ENCODE measurements around the gene SYT2. TPM values are rescaled to one million over a fixed set of nuclear protein-coding genes. Genes with fewer than 3 reads are reported as not detected.

SYT2 gene
- total RNA-seq, 1 experiment from 2014 or later: not detected

GRCh38 chr1:202645097-202645476, 65.2 kb downstream of the SYT2 start:
- Histone ChIP-seq H3K27me3 (ENCODE audit: insufficient read depth, low read length) (peaks cover 25% of the 10 kb centered on the region; the same call in 1 of the 2 replicates), H3K4me3 (replicated peaks in 1 of 2; ENCODE audit: low read depth in 1 of 2, low read length in 2 of 2) (no peak overlapping the region), H3K36me3 (ENCODE audit: control insufficient read depth in 1 of 2, insufficient read depth in 2 of 2, low read length in 2 of 2) (no peaks in the 10 kb centered on the region), H3K4me1 (ENCODE audit: control insufficient read depth in 1 of 2, insufficient read depth in 2 of 2, low read length in 2 of 2) (no peaks in the 10 kb centered on the region), H3K9me2 (ENCODE audit: insufficient read depth) (no peaks in the 10 kb centered on the region), H3K27ac (ENCODE audit: low read depth, low read length) (no peak overlapping the region), H2AFZ (ENCODE audit: low read depth, low read length, poor library complexity, severe bottlenecking) (no peak overlapping the region), H3K9ac (ENCODE audit: low read length) (no peak overlapping the region), H3K9me3 (ENCODE audit: control insufficient read depth in 1 of 2, insufficient read depth in 1 of 2, low read depth in 1 of 2, low read length in 2 of 2) (no peaks in the 10 kb centered on the region), H3K4me2 (ENCODE audit: low read length) (no peak overlapping the region), H3K79me2 (ENCODE audit: insufficient read depth, low read length) (no peaks in the 10 kb centered on the region), H4K20me1 (ENCODE audit: insufficient read depth) (no peaks in the 10 kb centered on the region)
- BruUV-seq (replicated peaks): no TSS peak
- ATAC-seq (no peak), DNase-seq (ENCODE audit: low read depth, low spot score) (no peak)
- TF ChIP-seq ATF3 (IDR thresholded peaks at IDR 0.05) (no peak), TCF7L2 (IDR thresholded peaks at IDR 0.05; ENCODE audit: borderline replicate concordance, extremely low read depth, insufficient read depth, insufficient read length) (no peak), ZBTB33 (IDR thresholded peaks at IDR 0.05; ENCODE audit: extremely low read depth, insufficient replicate concordance, low read length) (no peak), POLR2AphosphoS5 (IDR thresholded peaks at IDR 0.05; ENCODE audit: low read depth, low read length) (no peak), POLR2A (IDR thresholded peaks at IDR 0.05; ENCODE audit: borderline replicate concordance, extremely low read depth, insufficient read depth, insufficient read length) (no peak), JUND (IDR thresholded peaks at IDR 0.05) (no peak), YY1 (IDR thresholded peaks at IDR 0.05; ENCODE audit: extremely low read depth, insufficient replicate concordance, low read depth, low read length) (no peak), EZH2 (IDR thresholded peaks at IDR 0.05) (no peak), ZFX (IDR thresholded peaks at IDR 0.05) (no peak), ZNF274 (IDR thresholded peaks at IDR 0.05; ENCODE audit: low read depth, low read length) (no peak), CBX3 (IDR thresholded peaks at IDR 0.05; ENCODE audit: low read depth) (no peak), CTCF (IDR thresholded peaks at IDR 0.05 in 2 of 3, conservative IDR thresholded peaks at IDR 0.05 in 1 of 3; ENCODE audit: borderline replicate concordance in 1 of 3, insufficient read depth in 1 of 3, low read depth in 2 of 3, low read length in 2 of 3) (no peak), ELF1 (IDR thresholded peaks at IDR 0.05; ENCODE audit: borderline replicate concordance, low read depth) (no peak), EGR1 (IDR thresholded peaks at IDR 0.05; ENCODE audit: low read depth) (no peak), FOSL1 (IDR thresholded peaks at IDR 0.05; ENCODE audit: low read depth) (no peak), SP1 (IDR thresholded peaks at IDR 0.05; ENCODE audit: low read depth) (no peak), CEBPB (IDR thresholded peaks at IDR 0.05; ENCODE audit: low read depth) (no peak), REST (IDR thresholded peaks at IDR 0.05; ENCODE audit: low read depth) (no peak)
- CTCF ChIA-PET: no interaction called here
- intact Hi-C loops (cut with micrococcal nuclease): no loop called here
- RAD21 ChIA-PET (ENCODE audit: low non-redundant PET in 1 of 2, low total read pairs in 2 of 2, uncharacterized antibody in 2 of 2, unreplicated experiment in 2 of 2): no interaction called here
- POLR2A ChIA-PET: no interaction called here
